GM21390 (cell line): ENCODE results near the gene BNIP2.
"Not testable (repeated sequence)": the region's sequence is repeated elsewhere in the genome, so short reads cannot be mapped to it uniquely, and the experiment has no call there.

ENCODE experiments used
- ATAC-seq: cut with Tn5 transposase; IDR thresholded peaks from one replicate; pipeline ENCODE4 v1.9.1; 2021; ENCODE audit not compliant: unreplicated experiment

BNIP2 gene

GRCh38 chr15:59689626-59690236 lies 611 bp upstream of the BNIP2 start:
- ATAC-seq, result no peak

DNA sequence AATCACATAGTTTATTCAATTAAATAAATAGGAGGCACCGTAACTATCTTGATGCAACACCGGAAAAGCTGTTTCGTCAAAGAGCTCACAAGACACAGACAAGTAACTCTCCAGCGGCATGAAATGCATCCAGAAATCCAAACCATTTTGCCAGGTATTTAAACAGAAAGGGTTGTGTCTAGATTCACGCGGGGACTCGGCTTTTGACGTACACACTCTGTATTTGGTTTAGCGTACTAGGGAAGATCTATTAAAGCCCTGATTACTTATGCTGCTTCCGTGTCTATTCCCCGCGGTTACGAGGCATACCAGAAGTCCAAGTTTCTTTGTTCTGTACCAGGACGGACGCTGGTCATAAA lies 718 bp downstream of the BNIP2 start:
- no peak for ATAC-seq

DNA sequence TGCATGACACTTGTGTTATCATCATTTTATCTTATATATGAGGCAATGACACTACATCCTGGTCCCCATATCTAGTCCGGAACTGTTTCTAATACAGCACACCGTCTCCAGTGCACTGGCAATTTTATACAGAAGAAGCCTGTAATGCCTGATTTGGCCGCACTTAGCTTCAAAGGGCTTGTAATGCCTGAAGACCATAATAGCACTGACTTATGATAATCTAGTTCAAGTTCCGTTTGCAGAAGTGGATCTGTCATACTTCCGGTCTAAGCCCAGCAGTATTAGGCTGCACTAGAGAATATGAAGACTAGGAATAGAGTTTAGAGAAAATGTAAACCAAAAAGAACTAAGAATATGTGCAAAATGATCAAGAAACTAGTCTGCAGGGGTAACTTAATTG lies 1.3 kb downstream of the BNIP2 start:
- ATAC-seq, result peak; percentile 25

DNA sequence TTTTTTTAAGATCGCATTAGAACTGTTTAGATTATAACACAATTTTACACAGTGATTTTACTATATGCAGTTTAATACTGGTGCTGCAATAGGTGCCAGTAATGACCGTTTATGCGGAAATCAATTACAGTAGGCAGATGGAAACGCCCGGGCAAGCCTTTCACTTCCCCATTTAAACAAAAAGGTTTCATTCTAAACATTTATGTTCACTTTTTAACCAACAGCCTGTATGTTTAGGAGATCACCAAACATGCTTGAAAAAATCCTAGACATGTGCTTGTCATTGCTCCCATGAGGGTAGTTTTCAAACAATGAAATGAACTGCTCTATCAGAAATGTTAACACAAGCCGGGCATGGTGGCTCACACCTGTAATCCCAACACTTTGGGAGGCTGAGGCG lies 2.7 kb downstream of the BNIP2 start:
- no peak for ATAC-seq

- ATAC-seq, result no peak
These were observed 3.3 kb downstream of the BNIP2 start for GRCh38 chr15:59685737-59686297.

- no peak for ATAC-seq
These were observed 8.2 kb downstream of the BNIP2 start for GRCh38 chr15:59680870-59681269.

GRCh38 chr15:59680346-59680745 lies 8.8 kb downstream of the BNIP2 start:
- no peak for ATAC-seq

GRCh38 chr15:59678620-59679019 lies 10.5 kb downstream of the BNIP2 start:
- ATAC-seq, result no peak

GRCh38 chr15:59678172-59678571 lies 10.9 kb downstream of the BNIP2 start:
- ATAC-seq, result no peak

DNA sequence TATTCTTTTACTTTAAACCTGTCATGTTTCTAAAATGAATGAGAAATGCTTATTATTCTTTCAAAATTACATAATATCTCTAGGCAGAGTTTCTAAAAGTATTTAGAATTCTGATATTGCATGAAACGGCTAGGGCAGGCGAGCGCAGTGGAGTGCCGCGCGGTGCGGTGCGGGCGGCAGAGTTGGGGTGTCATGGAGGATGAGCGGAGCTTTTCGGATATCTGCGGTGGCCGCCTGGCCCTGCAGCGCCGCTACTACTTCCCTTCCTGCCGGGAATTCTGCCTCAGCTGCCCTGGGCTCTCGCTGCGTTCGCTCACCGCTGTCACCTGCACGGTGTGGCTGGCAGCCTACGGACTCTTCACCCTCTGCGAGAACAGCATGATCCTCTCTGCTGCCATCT lies 12.6 kb downstream of the BNIP2 start:
- no peak for ATAC-seq

DNA sequence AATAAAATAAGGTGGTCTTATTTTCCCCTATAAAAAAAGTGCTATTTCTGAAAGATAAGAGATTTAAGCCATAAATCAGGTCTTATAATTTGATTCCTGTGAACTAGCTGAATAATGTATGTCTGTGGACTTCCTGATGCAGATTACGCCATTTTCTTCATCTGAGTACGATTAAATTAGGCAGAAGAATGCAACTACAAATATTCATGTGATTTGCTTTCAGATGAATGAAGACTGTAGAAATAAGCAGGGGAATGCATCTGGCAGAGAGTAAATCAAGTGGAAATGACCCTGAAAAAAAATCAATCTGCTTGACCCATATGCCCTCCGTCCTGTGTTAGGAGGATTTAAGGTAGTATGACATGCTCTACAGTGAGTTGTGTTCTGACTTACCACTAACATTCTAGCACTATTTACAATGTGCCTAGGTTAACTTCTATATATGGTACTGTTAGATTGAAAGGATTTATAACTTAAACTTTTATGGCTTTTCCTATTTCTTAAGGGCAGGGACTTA lies 14.7 kb downstream of the BNIP2 start:
- no peak for ATAC-seq

DNA sequence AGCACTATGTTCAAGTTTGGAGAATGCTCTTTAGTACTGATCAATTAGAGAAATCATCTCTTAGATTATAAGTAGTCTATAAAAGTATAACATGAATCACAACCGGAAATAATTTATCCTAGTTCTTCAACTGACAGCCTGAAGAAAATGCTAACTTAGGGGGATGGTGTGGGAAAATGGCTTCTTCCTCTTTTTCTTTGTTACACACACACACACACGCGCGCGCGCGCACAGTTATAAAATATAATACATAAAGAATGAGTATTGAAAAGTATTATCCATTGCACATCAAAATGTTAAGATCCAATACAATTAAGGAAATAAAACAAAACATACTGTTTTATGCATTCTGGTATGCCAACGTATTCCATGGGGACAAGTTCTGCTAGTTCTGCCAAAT lies 20.6 kb downstream of the BNIP2 start:
- ATAC-seq, result no peak

DNA sequence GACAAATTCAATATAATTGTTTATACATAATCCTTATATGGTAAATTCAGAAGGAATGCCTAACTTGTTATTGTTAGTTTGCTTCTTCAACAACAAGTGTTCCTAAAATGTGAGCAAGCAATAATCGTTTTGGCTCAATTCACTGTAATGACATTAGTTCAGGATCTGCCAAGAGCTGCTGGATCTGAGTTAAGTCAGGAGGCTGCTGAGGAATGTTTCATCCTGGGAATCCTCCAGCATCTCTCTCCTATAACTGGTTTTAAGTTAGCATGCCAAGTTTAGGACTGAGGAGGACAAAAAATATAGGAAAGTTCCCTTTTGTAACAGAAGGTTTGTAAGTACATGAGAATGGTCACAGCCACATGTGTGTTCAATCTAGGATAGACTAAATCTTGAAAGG lies 26.9 kb downstream of the BNIP2 start:
- ATAC-seq, result no peak

DNA sequence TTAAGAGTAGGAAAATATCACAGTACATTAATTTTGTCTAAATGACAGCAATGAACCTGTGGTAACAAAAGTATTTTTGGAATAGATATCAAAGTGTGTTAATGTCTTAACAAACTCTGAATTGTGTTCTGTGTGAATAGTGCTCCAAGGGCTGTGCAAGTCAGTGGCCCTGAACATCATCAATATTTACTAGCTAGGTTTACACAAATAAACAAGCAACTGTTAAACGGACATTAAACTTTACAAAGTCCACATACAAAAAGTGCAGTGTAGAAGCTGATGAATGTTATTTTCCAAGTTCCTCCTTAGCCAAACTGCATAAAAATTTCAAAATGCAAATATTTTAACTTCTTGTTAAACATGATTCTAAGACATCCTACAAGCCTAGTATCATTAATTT lies 29.8 kb downstream of the BNIP2 start:
- ATAC-seq, result no peak

- peak; percentile 8 for ATAC-seq
These were observed 31.4 kb downstream of the BNIP2 start for GRCh38 chr15:59657635-59658125.

DNA sequence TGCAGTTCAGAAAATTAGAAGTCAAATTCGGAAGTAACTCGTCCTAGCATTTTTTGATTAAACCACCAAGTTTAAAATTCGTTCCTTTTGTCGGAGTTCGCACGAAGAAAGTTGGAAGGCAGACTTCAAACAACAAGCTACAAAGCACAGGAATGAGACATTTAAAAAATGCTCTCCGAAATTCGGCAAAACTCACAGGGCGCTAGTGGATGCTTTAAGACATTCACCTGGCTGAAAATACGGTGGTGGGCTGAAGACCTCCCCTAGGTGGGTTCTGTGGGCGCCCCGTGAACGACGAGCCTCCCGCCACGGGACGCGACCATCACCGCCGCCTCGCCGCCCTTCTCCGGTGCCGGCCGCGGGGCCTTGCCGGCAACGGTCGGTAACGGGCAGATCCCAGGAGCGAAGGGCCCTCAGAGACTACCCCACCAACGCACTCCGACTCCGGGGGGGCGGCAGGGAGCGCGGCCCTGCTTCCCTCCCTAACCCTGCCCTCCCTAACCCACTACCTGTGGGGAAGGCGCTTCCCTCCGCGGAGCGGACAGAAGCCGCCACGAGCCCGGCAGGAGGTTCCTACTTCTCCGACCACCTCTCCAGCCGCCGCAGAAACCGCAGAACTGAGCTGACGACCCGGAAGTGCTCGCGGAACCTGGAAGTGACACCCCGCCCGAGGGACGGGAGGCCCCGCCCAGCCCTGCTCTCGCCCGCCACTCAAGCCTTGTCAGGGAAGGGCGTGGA lies 32.1 kb downstream of the BNIP2 start, which contains the start of gene GTF2A2:
TSS of gene GTF2A2 (minus strand) at position 619 of the 738 bp plus-strand sequence. CDS start 5,238 bp downstream, outside the sequence.
- peak; percentile 98 for ATAC-seq

DNA sequence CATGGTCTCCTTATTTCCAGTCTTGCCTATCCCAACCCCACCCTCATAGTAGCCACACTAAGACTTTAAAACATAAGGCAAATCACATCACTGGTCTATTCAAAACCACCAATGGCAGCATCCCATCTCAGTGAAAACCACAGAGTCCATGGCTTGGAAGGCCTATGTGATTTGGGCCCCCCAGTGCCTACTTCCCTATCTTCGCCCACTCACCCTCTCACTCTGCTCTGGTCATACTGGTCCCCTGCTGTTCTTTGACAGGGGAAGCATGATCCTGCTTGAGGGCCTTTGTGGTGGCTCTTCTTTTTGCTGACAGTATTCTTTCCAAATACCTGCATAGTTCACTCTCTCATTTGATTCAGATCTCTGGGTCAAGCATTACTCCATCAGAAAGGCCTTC lies 35.1 kb downstream of the BNIP2 start:
- no peak for ATAC-seq

DNA sequence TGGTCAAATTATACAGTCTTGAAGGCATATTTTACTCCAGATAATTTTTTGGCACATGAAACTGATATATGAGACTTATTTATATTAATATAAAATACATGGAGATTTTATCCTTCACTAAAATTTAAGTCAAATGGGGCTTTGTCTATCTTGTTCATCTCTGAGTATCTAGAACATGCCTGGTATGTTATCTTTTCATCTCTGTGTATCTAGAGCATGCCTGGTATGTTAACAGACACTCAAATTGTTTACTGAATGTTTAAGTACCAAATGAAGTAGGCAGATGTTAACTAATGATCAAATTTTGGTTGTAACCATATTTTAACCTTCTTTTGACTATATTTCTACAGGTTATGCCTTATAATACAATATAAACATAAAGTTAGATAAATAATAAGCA lies 39.5 kb downstream of the BNIP2 start:
- no peak for ATAC-seq

- no peak for ATAC-seq
These were observed 42.0 kb downstream of the BNIP2 start for GRCh38 chr15:59647085-59647484.

GRCh38 chr15:59646277-59646676 lies 42.8 kb downstream of the BNIP2 start:
- no peak for ATAC-seq

DNA sequence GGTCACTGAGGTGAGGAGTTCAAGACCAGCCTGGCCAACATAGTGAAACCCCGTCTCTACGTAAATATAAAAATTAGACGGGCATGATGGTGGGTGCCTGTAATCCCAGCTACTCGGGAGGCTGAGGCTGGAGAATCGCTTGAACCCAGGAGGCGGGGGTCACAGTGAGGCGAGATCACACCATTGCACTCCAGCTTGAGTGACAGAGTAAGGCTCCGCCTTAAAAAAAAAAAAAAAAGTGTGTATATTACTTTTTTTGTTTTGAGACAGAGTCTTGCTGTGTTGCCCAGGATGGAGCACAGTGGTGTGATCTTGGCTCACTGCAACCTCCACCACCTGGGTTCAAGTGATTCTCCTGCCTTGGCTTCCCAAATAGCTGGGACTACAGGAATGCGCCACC lies 43.3 kb downstream of the BNIP2 start:
- not testable (repeated sequence) for ATAC-seq

GRCh38 chr15:59644756-59645155 lies 44.4 kb downstream of the BNIP2 start:
- no peak for ATAC-seq
